HG02623 (cell line): ENCODE data around the gene FBRSL1.

Source experiments
- ATAC-seq: cut with Tn5 transposase; IDR thresholded peaks from one replicate; pipeline ENCODE4 v1.9.1; 2021; ENCODE audit warnings: moderate library complexity; ENCODE audit not compliant: unreplicated experiment

FBRSL1 gene

GRCh38 chr12:132482771-132483170 lies 7.2 kb upstream of the FBRSL1 start:
- ATAC-seq = no peak

GRCh38 chr12:132483208-132483607 lies 6.7 kb upstream of the FBRSL1 start:
- ATAC-seq = no peak

GRCh38 chr12:132483612-132484011 lies 6.3 kb upstream of the FBRSL1 start:
- no peak for ATAC-seq

GRCh38 chr12:132484183-132484890 lies 5.6 kb upstream of the FBRSL1 start:
- no peak for ATAC-seq

GRCh38 chr12:132484891-132485441 lies 5.0 kb upstream of the FBRSL1 start:
- no peak for ATAC-seq

- ATAC-seq = no peak
Observed at GRCh38 chr12:132485619-132486018, 4.3 kb upstream of the FBRSL1 start.

GRCh38 chr12:132486168-132486567 lies 3.8 kb upstream of the FBRSL1 start:
- no peak for ATAC-seq

GRCh38 chr12:132486576-132486975 lies 3.4 kb upstream of the FBRSL1 start:
- no peak for ATAC-seq

GRCh38 chr12:132487311-132487741 lies 2.6 kb upstream of the FBRSL1 start:
- ATAC-seq = no peak

GRCh38 chr12:132488127-132489077 lies 1.5 kb upstream of the FBRSL1 start:
- ATAC-seq = no peak

GRCh38 chr12:132489078-132489601 lies 811 bp upstream of the FBRSL1 start:
- no peak for ATAC-seq

GRCh38 chr12:132490422-132491137 lies 629 bp downstream of the FBRSL1 start:
- ATAC-seq = peak; percentile 2

GRCh38 chr12:132491138-132491663 lies 1.2 kb downstream of the FBRSL1 start:
- ATAC-seq = no peak

GRCh38 chr12:132491761-132492378 lies 1.9 kb downstream of the FBRSL1 start:
- ATAC-seq = no peak

- ATAC-seq = no peak
Observed at GRCh38 chr12:132492522-132492921, 2.6 kb downstream of the FBRSL1 start.

- no peak for ATAC-seq
Observed at GRCh38 chr12:132492951-132493350, 3.0 kb downstream of the FBRSL1 start.

GRCh38 chr12:132493482-132494178 lies 3.7 kb downstream of the FBRSL1 start:
- ATAC-seq = no peak

- ATAC-seq = no peak
Observed at GRCh38 chr12:132494294-132495164, 4.6 kb downstream of the FBRSL1 start.

- no peak for ATAC-seq
Observed at GRCh38 chr12:132495165-132495544, 5.2 kb downstream of the FBRSL1 start.
